OCI-LY3 (cell line): ENCODE data around the gene GALR2.

Source experiments
- EZH2phosphoT487 ChIP-seq: fragments of 200-600 bp; shearing (Covaris generic); IDR thresholded peaks from 2 replicates; pipeline ENCODE4 v1.6.1; 2018; ENCODE audit warnings: antibody characterized with exemption, mixed run types, low read depth
- TF ChIP-seq, protein P1 (sequence below): fragments of 200-600, 300-600 bp; sonication (generic); IDR thresholded peaks from 2 replicates; pipeline ENCODE4 v1.5.1; 2014; ENCODE audit warnings: antibody characterized with exemption, low read length, low read depth

DNA sequence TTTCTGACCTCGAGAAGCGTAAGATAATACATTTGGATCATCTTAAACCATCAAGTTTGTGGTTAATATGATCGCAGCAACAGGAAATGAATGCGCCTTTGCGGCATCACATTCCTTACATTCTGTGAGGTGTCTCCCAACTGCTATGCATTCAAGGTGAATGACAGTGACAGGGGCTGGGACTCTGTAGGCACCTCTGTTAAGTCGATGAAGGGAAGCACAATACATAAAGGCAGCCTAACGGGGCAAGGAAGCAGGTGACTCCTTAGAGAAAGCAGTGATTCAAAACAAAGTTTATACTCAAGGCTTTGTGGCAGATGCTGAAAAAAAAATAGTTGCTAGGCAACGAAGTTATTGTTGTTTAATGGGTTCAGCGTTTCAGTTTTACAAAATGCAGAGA is 25.9 kb upstream of the GALR2 start:
- TF ChIP-seq, protein P1, sequence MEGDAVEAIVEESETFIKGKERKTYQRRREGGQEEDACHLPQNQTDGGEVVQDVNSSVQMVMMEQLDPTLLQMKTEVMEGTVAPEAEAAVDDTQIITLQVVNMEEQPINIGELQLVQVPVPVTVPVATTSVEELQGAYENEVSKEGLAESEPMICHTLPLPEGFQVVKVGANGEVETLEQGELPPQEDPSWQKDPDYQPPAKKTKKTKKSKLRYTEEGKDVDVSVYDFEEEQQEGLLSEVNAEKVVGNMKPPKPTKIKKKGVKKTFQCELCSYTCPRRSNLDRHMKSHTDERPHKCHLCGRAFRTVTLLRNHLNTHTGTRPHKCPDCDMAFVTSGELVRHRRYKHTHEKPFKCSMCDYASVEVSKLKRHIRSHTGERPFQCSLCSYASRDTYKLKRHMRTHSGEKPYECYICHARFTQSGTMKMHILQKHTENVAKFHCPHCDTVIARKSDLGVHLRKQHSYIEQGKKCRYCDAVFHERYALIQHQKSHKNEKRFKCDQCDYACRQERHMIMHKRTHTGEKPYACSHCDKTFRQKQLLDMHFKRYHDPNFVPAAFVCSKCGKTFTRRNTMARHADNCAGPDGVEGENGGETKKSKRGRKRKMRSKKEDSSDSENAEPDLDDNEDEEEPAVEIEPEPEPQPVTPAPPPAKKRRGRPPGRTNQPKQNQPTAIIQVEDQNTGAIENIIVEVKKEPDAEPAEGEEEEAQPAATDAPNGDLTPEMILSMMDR, result no peak
- TF ChIP-seq EZH2phosphoT487, result no peak
